ENCODE data around the gene CSTPP1. TPM values are rescaled to one million over a fixed set of nuclear protein-coding genes. Genes with fewer than 3 reads are reported as not detected.

The CSTPP1 gene
- total and polyA plus RNA-seq, 2 donors (not counting 1 experiment from before 2014, with no cell fraction given) = 15.5 to 34.1 TPM

- no peaks in the 10 kb centered on the region for H4K20me1 ChIP-seq (ENCODE audit: control insufficient read depth, extremely low read depth, insufficient read depth, low read length)
- TF ChIP-seq CTCF (conservative IDR thresholded peaks at IDR 0.05 in 1 of 2, IDR thresholded peaks at IDR 0.05 in 1 of 2; ENCODE audit: low read depth in 1 of 2, low read length in 2 of 2) = no peak
- no peak for TF ChIP-seq EZH2 (IDR thresholded peaks at IDR 0.05; ENCODE audit: low read length, missing control alignments)
- H3K9ac ChIP-seq (ENCODE audit: insufficient read depth, low read length) = no peak overlapping the region
- H3K27ac ChIP-seq (ENCODE audit: insufficient read depth, low read length) = no peak overlapping the region
- no peak overlapping the region for H3K4me3 ChIP-seq (replicated peaks in 1 of 4; ENCODE audit: control extremely low read depth in 1 of 4, insufficient read depth in 1 of 4, low read depth in 3 of 4, low read length in 4 of 4)
- H3K9me3 ChIP-seq (ENCODE audit: control insufficient read depth, insufficient read depth, low read depth, low read length) = no peaks in the 10 kb centered on the region
- H3K36me3 ChIP-seq (ENCODE audit: control insufficient read depth, insufficient read depth, low read length) = no peaks in the 10 kb centered on the region
- no peaks in the 10 kb centered on the region for H3K27me3 ChIP-seq (ENCODE audit: control insufficient read depth, insufficient read depth, low read length)
- no peaks in the 10 kb centered on the region for H3K79me2 ChIP-seq (ENCODE audit: control insufficient read depth, insufficient read depth, low read length)
- peaks cover 11% of the 10 kb centered on the region for H3K4me1 ChIP-seq (ENCODE audit: control insufficient read depth, extremely low read depth, insufficient read depth, low read length)
- no peak for DNase-seq (ENCODE audit: low read depth in 2 of 2)
- H3K4me2 ChIP-seq (ENCODE audit: extremely low read depth, insufficient read depth, low read length) = no peak overlapping the region
- no peak overlapping the region for H2AFZ ChIP-seq (ENCODE audit: low read length)
These were observed 215.8 kb downstream of the CSTPP1 start for GRCh38 chr11:47152126-47152952.

- Histone ChIP-seq H2AFZ (ENCODE audit: low read length) (no peak overlapping the region), H3K27me3 (ENCODE audit: control insufficient read depth, insufficient read depth, low read length) (no peaks in the 10 kb centered on the region), H3K4me2 (ENCODE audit: extremely low read depth, insufficient read depth, low read length) (no peak overlapping the region), H3K36me3 (ENCODE audit: control insufficient read depth, insufficient read depth, low read length) (peaks cover 2% of the 10 kb centered on the region), H3K4me3 (replicated peaks in 1 of 4; ENCODE audit: control extremely low read depth in 1 of 4, insufficient read depth in 1 of 4, low read depth in 3 of 4, low read length in 4 of 4) (no peak overlapping the region), H4K20me1 (ENCODE audit: control insufficient read depth, extremely low read depth, insufficient read depth, low read length) (no peaks in the 10 kb centered on the region), H3K9me3 (ENCODE audit: control insufficient read depth, insufficient read depth, low read depth, low read length) (no peaks in the 10 kb centered on the region), H3K27ac (ENCODE audit: insufficient read depth, low read length) (no peak overlapping the region), H3K4me1 (ENCODE audit: control insufficient read depth, extremely low read depth, insufficient read depth, low read length) (peaks cover 11% of the 10 kb centered on the region), H3K79me2 (ENCODE audit: control insufficient read depth, insufficient read depth, low read length) (no peaks in the 10 kb centered on the region), H3K9ac (ENCODE audit: insufficient read depth, low read length) (no peak overlapping the region)
- no peak for TF ChIP-seq EZH2 (IDR thresholded peaks at IDR 0.05; ENCODE audit: low read length, missing control alignments)
- peak; percentile 99 for TF ChIP-seq CTCF (conservative IDR thresholded peaks at IDR 0.05 in 1 of 2, IDR thresholded peaks at IDR 0.05 in 1 of 2; ENCODE audit: low read depth in 1 of 2, low read length in 2 of 2)
- DNase-seq (ENCODE audit: low read depth in 2 of 2) = peak; percentile 49 to 85
These were observed 216.7 kb downstream of the CSTPP1 start for GRCh38 chr11:47152953-47153950.
